B cell (primary cell): Measurements from ENCODE around the gene CAPN12.

Experiments
- CTCF ChIP-seq: fragments of 200-600 bp; IDR thresholded peaks from one replicate; pipeline ENCODE4 v1.8.0; 2022; ENCODE audit warnings: antibody characterized with exemption, mild to moderate bottlenecking
- EZH2 ChIP-seq: IDR thresholded peaks from 2 replicates; pipeline ENCODE4 v1.6.1; 2012; ENCODE audit warnings: borderline replicate concordance, low read depth, mild to moderate bottlenecking, moderate library complexity, low read length; ENCODE audit not compliant: insufficient read depth, poor library complexity, severe bottlenecking

GRCh38 chr19:38734176-38734425 lies 10.2 kb downstream of the CAPN12 start:
- no peak for TF ChIP-seq CTCF
- TF ChIP-seq EZH2 = no peak
